GM21515 (cell line): Measurements from ENCODE around the gene STK35.
"Not testable (repeated sequence)": the region's sequence is repeated elsewhere in the genome, so short reads cannot be mapped to it uniquely, and the experiment has no call there.

Experiments used
- ATAC-seq: cut with Tn5 transposase; IDR thresholded peaks from one replicate; pipeline ENCODE4 v1.9.1; 2021; ENCODE audit not compliant: unreplicated experiment

Gene STK35

GRCh38 chr20:2179949-2180348 is 78.3 kb downstream of the STK35 start:
- ATAC-seq: no peak

DNA sequence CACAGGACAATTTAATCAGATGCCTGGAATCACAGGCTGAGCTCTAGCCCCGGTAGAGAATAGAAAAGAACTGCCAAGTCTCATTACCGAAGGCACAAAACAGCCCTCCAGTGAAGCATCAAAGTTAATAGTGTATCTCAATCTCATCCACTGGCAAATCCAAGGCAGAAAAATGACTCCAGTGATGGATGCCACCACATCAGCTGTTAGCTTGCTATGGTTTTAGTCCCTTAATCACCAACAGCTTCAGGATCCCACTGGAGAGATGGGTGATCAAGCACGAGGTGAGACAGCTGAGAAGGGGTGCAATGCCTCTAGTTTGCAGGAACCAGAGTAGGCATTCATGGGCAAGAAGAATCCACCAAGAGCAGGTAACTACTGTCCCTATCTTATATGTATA is 81.8 kb downstream of the STK35 start:
- ATAC-seq: no peak

- not testable (repeated sequence) for ATAC-seq
Observed at GRCh38 chr20:2184933-2185332, 83.3 kb downstream of the STK35 start.

- ATAC-seq: no peak
Observed at GRCh38 chr20:2195614-2196013, 94.0 kb downstream of the STK35 start.

DNA sequence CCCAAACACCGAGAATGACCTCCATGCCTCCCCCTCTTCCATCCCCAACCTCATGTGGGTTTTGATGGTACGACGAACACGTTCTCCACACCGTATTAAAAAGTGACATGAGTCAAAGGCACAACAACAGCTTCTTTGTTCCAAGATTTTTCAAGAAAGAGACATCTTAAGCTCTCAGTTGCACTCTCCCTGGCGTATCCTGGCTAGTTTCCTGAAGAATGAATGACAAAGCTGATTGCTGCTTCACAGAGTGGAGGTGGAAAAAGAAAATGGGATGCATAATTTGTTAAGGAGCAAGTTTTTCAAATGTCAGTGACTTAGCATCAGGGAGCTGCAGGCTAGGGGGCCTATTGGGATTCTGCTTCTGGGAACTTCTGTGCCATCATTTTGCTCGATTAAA is 95.5 kb downstream of the STK35 start:
- no peak for ATAC-seq
